ENCODE measurements around the gene CLEC4F.

Gene CLEC4F

DNA sequence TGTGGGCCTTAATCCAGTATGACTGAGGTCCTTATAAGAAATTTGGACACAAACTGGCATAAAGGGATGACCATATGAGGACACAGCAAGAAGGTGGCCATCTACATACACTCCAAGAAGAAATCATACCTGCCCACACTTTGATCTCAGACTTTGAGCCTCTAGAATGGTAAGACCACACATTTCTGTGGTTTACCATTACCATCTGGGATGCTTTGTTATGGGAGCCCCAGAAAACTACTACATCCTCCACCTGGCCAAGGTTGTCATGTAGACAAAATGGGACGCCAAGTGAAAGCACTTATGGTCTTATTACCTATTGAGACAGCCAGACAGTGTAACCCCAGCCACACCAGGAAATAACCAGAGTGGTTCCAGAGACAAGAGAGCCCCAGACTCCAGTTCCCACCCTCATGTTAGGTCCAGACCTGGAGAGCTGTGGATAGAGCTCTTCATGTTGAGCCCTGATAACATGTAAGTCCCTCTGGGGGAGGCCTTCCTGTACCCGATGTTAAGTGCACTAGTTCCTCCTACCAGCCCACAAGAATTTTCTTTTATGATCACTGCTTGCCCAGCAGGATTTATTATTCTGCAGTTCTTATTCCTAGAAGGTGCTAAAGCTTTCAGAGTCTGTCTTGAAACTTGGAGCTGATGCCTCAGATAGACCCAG is 47.8 kb downstream of the CLEC4F start:
- Histone ChIP-seq H3K9me3 (no peaks in the 10 kb centered on the region), H3K4me3 (ENCODE audit: low read depth in 1 of 2, low read length in 1 of 2) (no peak overlapping the region), H3K36me3 (no peaks in the 10 kb centered on the region), H3K4me1 (ENCODE audit: control insufficient read depth in 1 of 2, insufficient read depth in 1 of 2, low read depth in 1 of 2, low read length in 1 of 2) (peaks cover 0 to 4% of the 10 kb centered on the region in 2 experiments), H3K27ac (no peak overlapping the region), H3K27me3 (peaks cover 97% of the 10 kb centered on the region)
- TF ChIP-seq, protein P1, sequence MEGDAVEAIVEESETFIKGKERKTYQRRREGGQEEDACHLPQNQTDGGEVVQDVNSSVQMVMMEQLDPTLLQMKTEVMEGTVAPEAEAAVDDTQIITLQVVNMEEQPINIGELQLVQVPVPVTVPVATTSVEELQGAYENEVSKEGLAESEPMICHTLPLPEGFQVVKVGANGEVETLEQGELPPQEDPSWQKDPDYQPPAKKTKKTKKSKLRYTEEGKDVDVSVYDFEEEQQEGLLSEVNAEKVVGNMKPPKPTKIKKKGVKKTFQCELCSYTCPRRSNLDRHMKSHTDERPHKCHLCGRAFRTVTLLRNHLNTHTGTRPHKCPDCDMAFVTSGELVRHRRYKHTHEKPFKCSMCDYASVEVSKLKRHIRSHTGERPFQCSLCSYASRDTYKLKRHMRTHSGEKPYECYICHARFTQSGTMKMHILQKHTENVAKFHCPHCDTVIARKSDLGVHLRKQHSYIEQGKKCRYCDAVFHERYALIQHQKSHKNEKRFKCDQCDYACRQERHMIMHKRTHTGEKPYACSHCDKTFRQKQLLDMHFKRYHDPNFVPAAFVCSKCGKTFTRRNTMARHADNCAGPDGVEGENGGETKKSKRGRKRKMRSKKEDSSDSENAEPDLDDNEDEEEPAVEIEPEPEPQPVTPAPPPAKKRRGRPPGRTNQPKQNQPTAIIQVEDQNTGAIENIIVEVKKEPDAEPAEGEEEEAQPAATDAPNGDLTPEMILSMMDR (IDR thresholded peaks at IDR 0.05) = no peak

DNA sequence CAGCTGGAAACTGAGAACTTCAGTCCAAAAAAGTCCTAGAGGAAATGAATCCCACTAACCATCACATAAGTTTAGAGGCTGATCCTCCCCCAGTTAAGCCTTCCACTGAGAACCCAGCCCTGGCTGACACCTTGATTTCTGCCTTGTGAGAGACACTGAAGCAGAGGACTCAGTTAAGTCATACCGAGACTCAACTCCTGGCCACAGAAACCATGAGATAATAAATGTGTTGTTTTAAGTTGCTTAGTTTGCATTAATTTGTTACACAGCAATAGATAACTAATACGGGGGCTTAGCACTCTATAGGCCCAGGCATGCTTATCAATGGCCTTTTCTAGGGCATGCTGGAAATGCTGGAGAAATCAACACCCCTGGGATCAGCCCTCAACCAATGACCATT is 49.0 kb downstream of the CLEC4F start:
- H3K9me3 ChIP-seq = no peaks in the 10 kb centered on the region
- peaks cover 99% of the 10 kb centered on the region for H3K27me3 ChIP-seq
- H3K27ac ChIP-seq = no peak overlapping the region
- TF ChIP-seq, protein P1 (IDR thresholded peaks at IDR 0.05) = no peak
- H3K4me3 ChIP-seq (ENCODE audit: low read depth in 1 of 2, low read length in 1 of 2) = no peak overlapping the region
- H3K36me3 ChIP-seq = no peaks in the 10 kb centered on the region
- peaks cover 0 to 10% of the 10 kb centered on the region in 2 experiments for H3K4me1 ChIP-seq (ENCODE audit: control insufficient read depth in 1 of 2, insufficient read depth in 1 of 2, low read depth in 1 of 2, low read length in 1 of 2)

DNA sequence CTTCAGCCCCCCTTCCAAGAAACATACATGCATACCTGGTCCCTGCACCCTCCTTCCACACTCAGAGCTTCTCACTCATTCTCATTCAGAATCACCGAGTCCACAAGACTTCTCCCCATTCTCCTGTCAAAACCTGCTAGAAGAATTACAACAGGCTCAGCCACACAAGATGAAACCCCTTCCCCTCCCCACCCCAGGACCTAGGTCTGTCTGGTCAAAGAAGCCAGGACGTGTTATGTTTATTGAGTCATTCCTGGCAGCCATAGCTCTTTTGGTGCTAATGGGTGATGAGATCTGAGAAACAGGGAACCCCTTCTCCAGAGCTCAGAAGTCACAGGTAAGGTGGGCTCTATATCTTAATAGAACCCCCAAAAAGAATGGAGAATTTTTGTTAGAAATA is 50.9 kb downstream of the CLEC4F start:
- TF ChIP-seq, protein P1 (IDR thresholded peaks at IDR 0.05) = no peak
- H3K27me3 ChIP-seq = peaks cover 100% of the 10 kb centered on the region
- H3K36me3 ChIP-seq = no peaks in the 10 kb centered on the region
- peaks cover 0 to 10% of the 10 kb centered on the region in 2 experiments for H3K4me1 ChIP-seq (ENCODE audit: control insufficient read depth in 1 of 2, insufficient read depth in 1 of 2, low read depth in 1 of 2, low read length in 1 of 2)
- H3K27ac ChIP-seq = no peak overlapping the region
- H3K9me3 ChIP-seq = no peaks in the 10 kb centered on the region
- H3K4me3 ChIP-seq (ENCODE audit: low read depth in 1 of 2, low read length in 1 of 2) = no peak overlapping the region

DNA sequence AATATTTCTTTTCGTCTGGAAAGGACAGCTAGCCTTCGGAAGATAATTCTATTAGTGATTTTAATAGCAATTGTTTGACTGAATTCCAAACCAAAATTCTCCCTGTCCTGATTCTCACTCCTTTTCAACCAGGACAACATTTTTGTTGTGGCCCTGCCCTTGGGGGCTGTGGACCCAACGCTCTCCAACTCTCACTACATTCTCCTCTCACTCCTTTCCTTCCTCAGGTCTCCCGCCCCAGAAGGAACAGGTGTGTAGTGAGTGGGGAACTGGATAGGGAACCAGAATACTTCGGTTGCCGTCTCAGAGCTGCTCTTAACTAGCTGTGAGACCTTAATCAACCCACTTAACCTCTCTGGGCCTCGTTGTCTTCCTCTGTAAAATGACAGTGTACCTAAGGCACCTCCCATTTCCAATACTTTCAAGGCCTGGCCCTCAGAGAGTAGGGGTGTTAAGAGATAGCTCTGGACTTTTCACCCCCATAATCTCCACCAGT is 51.8 kb downstream of the CLEC4F start:
- Histone ChIP-seq H3K27me3 (peaks cover 100% of the 10 kb centered on the region), H3K36me3 (no peaks in the 10 kb centered on the region), H3K9me3 (no peaks in the 10 kb centered on the region), H3K27ac (no peak overlapping the region), H3K4me3 (ENCODE audit: low read depth in 1 of 2, low read length in 1 of 2) (no peak overlapping the region), H3K4me1 (ENCODE audit: control insufficient read depth in 1 of 2, insufficient read depth in 1 of 2, low read depth in 1 of 2, low read length in 1 of 2) (peaks cover 0 to 10% of the 10 kb centered on the region in 2 experiments)
- TF ChIP-seq, protein P1 (IDR thresholded peaks at IDR 0.05) = no peak

DNA sequence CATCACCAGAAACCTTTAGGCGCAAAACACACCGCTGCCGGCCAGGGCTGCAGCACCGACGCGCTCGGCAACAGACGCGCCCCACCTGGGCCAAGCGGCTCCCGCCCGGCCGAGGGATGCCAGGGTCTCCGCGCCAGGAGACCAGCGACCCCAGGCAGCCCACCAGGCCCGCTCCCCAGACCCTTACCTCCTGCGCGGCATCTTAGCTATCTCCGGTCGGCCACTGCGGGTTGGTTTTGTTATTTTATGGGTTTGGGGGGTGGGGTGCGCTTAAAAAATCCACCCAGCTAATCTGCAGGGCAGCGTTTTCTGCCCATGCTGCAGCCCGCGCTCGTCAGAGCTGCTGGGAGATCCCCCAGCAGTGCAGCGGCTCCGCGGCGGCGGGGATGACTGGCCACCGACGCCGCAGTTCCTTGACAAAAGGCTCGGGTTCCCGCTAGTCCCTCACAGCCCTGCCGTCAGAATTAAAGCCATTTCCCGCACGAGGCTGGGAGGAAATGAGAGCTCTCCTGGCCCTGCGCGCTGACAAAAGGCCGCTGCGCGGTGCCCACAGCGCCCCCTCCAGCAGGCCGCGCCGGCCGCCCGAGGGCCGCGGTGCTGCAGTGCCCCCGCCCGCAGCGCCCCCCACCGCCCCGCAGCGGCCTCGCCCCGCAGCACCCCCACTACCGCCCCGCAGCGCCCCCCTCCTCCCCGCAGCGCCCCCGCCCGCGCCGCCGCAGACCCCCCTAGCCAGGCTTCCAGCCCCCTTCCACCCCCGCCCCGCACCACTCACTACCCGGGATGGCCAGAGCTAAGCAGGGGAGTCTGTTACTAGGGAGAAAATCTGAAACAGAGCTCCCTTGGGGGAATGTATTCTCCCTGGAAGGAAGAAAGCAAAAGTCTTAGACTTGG is 52.5 kb downstream of the CLEC4F start, which contains the start of gene ADD2:
TSS of gene ADD2 (minus strand) at position 502 of the 891 bp plus-strand sequence. CDS start 61,792 bp downstream, outside the sequence.
- TF ChIP-seq, protein P1 (IDR thresholded peaks at IDR 0.05) = no peak
- no peaks in the 10 kb centered on the region for H3K36me3 ChIP-seq
- no peaks in the 10 kb centered on the region for H3K9me3 ChIP-seq
- H3K4me3 ChIP-seq (ENCODE audit: low read depth in 1 of 2, low read length in 1 of 2) = no peak within 1 kb of the TSS
- peaks cover 100% of the 10 kb centered on the region for H3K27me3 ChIP-seq
- peaks cover 0 to 10% of the 10 kb centered on the region in 2 experiments for H3K4me1 ChIP-seq (ENCODE audit: control insufficient read depth in 1 of 2, insufficient read depth in 1 of 2, low read depth in 1 of 2, low read length in 1 of 2)
- no peak within 1 kb of the TSS for H3K27ac ChIP-seq
